ENCODE results near the gene BABAM2. TPM values are rescaled to one million over a fixed set of nuclear protein-coding genes. Genes with fewer than 3 reads are reported as not detected.

BABAM2 gene
- total RNA-seq, 1 experiment from 2014 or later = 46.1 TPM

DNA sequence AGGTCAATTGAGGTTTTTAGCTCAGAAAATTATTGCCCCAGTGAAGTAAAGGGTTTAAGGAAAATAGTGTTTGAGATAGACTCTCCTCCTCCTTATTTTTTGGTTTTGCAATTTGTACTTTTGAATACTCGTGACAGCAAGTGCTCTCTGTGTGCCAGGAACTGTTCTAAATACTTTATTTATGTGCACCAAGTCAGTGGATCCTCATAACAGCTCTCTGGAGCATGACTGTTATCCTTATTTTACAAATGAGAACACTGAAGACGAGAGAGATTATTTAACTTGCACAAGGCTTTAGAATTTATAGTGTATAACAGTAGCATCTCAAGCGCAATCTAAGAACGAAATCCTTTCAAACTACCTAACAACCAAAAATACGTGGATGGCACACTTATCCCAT, 24.7 kb downstream of the BABAM2 start:
- Histone ChIP-seq H3K27me3 (ENCODE audit: insufficient read depth, low read depth) (no peaks in the 10 kb centered on the region), H4K20me1 (ENCODE audit: insufficient read depth) (no peaks in the 10 kb centered on the region), H3K27ac (no peak overlapping the region), H3K36me3 (ENCODE audit: low read depth) (0 out of 2 replicates have a peak, but pooled peaks cover 4% of the 10 kb centered on the region), H3K9me3 (ENCODE audit: insufficient read depth, low read depth) (no peaks in the 10 kb centered on the region), H3K79me2 (ENCODE audit: low read depth) (peaks cover 9% of the 10 kb centered on the region; the same call in 1 of the 2 replicates), H3K4me1 (replicated peaks; ENCODE audit: insufficient read depth) (no peaks in the 10 kb centered on the region), H3K4me3 (no peak overlapping the region), H3F3A (ENCODE audit: insufficient read depth, low read depth) (0 out of 2 replicates have a peak, but pooled peaks cover 3% of the 10 kb centered on the region), H3K4me2 (no peak overlapping the region), H2AFZ (no peak overlapping the region), H3K9me2 (ENCODE audit: insufficient read depth) (no peaks in the 10 kb centered on the region)
- POLR2A ChIA-PET (ENCODE audit: unreplicated experiment) = no interaction called here
- no TSS peak for BruUV-seq (replicated peaks)
- no peak for DNase-seq
- intact Hi-C loops (cut with micrococcal nuclease; ENCODE audit: unreplicated experiment) = no loop called here
- TF ChIP-seq EZH2 (IDR thresholded peaks at IDR 0.05; ENCODE audit: low read depth) = no peak
- TF ChIP-seq, protein P1, sequence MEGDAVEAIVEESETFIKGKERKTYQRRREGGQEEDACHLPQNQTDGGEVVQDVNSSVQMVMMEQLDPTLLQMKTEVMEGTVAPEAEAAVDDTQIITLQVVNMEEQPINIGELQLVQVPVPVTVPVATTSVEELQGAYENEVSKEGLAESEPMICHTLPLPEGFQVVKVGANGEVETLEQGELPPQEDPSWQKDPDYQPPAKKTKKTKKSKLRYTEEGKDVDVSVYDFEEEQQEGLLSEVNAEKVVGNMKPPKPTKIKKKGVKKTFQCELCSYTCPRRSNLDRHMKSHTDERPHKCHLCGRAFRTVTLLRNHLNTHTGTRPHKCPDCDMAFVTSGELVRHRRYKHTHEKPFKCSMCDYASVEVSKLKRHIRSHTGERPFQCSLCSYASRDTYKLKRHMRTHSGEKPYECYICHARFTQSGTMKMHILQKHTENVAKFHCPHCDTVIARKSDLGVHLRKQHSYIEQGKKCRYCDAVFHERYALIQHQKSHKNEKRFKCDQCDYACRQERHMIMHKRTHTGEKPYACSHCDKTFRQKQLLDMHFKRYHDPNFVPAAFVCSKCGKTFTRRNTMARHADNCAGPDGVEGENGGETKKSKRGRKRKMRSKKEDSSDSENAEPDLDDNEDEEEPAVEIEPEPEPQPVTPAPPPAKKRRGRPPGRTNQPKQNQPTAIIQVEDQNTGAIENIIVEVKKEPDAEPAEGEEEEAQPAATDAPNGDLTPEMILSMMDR (conservative IDR thresholded peaks at IDR 0.05) = no peak
- CTCF ChIA-PET = no interaction called here

DNA sequence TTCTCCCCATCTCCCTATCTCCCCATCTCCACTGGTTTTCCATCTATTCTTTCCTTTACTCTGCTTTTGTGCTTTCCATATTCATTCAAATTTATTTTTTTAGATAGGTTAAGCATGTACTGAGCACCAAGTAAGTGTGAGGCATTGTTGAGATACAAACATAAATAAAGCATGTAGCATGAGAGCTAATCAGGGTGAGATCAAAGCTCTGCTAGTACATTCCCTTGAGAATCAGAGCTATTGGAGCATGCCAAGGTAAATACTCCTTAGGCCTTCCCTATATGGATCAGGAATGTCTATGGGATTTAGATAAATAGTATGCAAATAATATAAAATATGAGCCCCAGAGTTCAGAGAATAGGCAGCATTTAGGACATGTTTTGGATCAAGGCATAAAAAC, 25.3 kb downstream of the BABAM2 start:
- no peaks in the 10 kb centered on the region for H3K9me2 ChIP-seq (ENCODE audit: insufficient read depth)
- ChIA-PET POLR2A (ENCODE audit: unreplicated experiment) (interaction anchor here (0.6 kb wide), 1 partner anchor 173 kb away, joined by 3 read pairs; no protein-coding TSS in a partner anchor), CTCF (no interaction called here)
- peaks cover 9% of the 10 kb centered on the region; the same call in 1 of the 2 replicates for H3K79me2 ChIP-seq (ENCODE audit: low read depth)
- BruUV-seq (replicated peaks) = no TSS peak
- no peaks in the 10 kb centered on the region for H3K27me3 ChIP-seq (ENCODE audit: insufficient read depth, low read depth)
- H3K36me3 ChIP-seq (ENCODE audit: low read depth) = 0 out of 2 replicates have a peak, but pooled peaks cover 4% of the 10 kb centered on the region
- H3K9me3 ChIP-seq (ENCODE audit: insufficient read depth, low read depth) = no peaks in the 10 kb centered on the region
- no peak for DNase-seq
- no peak overlapping the region for H3K27ac ChIP-seq
- TF ChIP-seq EZH2 (IDR thresholded peaks at IDR 0.05; ENCODE audit: low read depth) = no peak
- TF ChIP-seq, protein P1 (conservative IDR thresholded peaks at IDR 0.05) = no peak
- no peak overlapping the region for H2AFZ ChIP-seq
- no peaks in the 10 kb centered on the region for H4K20me1 ChIP-seq (ENCODE audit: insufficient read depth)
- 0 out of 2 replicates have a peak, but pooled peaks cover 3% of the 10 kb centered on the region for H3F3A ChIP-seq (ENCODE audit: insufficient read depth, low read depth)
- no peak overlapping the region for H3K4me2 ChIP-seq
- no peak overlapping the region for H3K4me3 ChIP-seq
- intact Hi-C loops (cut with micrococcal nuclease; ENCODE audit: unreplicated experiment) = no loop called here
- H3K4me1 ChIP-seq (replicated peaks; ENCODE audit: insufficient read depth) = no peaks in the 10 kb centered on the region

DNA sequence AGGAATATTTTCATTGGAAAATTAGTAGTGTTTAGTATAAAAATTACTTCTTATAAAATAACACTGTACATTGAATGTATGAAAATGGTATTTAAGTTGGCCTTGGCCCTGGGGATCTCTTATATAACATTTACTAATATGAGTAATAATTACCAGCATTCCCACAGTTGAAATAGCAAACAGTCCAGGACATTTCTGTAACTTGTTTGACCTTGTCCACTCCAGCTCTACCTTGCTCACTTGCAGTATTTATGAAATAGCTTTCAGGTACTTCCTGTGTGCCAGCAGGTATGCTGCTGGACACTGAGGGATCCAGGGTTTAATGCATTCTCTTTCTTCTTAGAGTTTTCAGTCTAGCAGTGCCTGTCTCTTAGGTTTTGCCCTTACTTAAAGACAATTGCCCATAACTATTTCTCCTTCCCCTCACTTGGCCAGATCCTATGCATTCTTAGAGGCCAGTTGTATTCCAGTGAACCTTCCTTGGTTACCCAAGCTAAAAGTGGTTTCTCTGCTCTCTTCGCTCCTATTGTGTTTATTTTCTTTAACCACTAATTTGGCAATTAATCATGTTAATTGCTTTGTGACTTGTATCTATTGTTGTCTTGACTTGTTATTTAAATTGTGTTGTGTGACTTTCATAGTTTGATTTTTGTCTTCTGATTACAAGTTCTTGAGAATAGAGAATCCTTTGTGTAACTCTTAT, 25.9 kb downstream of the BABAM2 start:
- Histone ChIP-seq H3K4me1 (replicated peaks; ENCODE audit: insufficient read depth) (no peaks in the 10 kb centered on the region), H3K36me3 (ENCODE audit: low read depth) (0 out of 2 replicates have a peak, but pooled peaks cover 4% of the 10 kb centered on the region), H3K27me3 (ENCODE audit: insufficient read depth, low read depth) (no peaks in the 10 kb centered on the region), H3K27ac (no peak overlapping the region), H3K79me2 (ENCODE audit: low read depth) (peaks cover 11% of the 10 kb centered on the region; the same call in 1 of the 2 replicates), H3K9me3 (ENCODE audit: insufficient read depth, low read depth) (no peaks in the 10 kb centered on the region), H3F3A (ENCODE audit: insufficient read depth, low read depth) (0 out of 2 replicates have a peak, but pooled peaks cover 3% of the 10 kb centered on the region), H3K4me2 (no peak overlapping the region), H3K4me3 (no peak overlapping the region), H3K9me2 (ENCODE audit: insufficient read depth) (no peaks in the 10 kb centered on the region), H4K20me1 (ENCODE audit: insufficient read depth) (no peaks in the 10 kb centered on the region), H2AFZ (no peak overlapping the region)
- no TSS peak for BruUV-seq (replicated peaks)
- ChIA-PET POLR2A (ENCODE audit: unreplicated experiment) (interaction anchor here (0.6 kb wide), 1 partner anchor 172 kb away, joined by 3 read pairs; no protein-coding TSS in a partner anchor), CTCF (no interaction called here)
- intact Hi-C loops (cut with micrococcal nuclease; ENCODE audit: unreplicated experiment) = no loop called here
- DNase-seq = no peak
- TF ChIP-seq EZH2 (IDR thresholded peaks at IDR 0.05; ENCODE audit: low read depth) = no peak
- TF ChIP-seq, protein P1 (conservative IDR thresholded peaks at IDR 0.05) = no peak
